GM23338 (cell line): ENCODE data around the gene FAM53B. TPM values are rescaled to one million over a fixed set of nuclear protein-coding genes. Genes with fewer than 3 reads are reported as not detected.

ENCODE experiments used
- ATAC-seq: fragments of 200-7000 bp; cut with Tn5 transposase; 3 replicates; pipeline ENCODE4 v1.9.1; 2020
- DNase-seq: peaks from one replicate; pipeline ENCODE4 v3.0.0-alpha.2; 2015; ENCODE audit warnings: low spot score
- H2AFZ ChIP-seq: fragments of 200-600 bp; sonication (generic); 2 replicates; pipeline ENCODE4 v1.8.0; 2016; ENCODE audit warnings: antibody characterized with exemption, mild to moderate bottlenecking, moderate library complexity
- H3F3A ChIP-seq: fragments of 200-600 bp; sonication (generic); replicated peaks from 2 replicates; pipeline ENCODE4 v1.8.0; 2017; ENCODE audit warnings: antibody characterized with exemption, mixed run types, low read depth
- H3K27ac ChIP-seq: fragments of 200-600 bp; sonication (generic); 2 replicates; pipeline ENCODE4 v1.6.1; 2016; ENCODE audit warnings: low read depth
- H3K27me3 ChIP-seq: fragments of 200-600 bp; sonication (generic); 2 replicates; pipeline ENCODE4 v1.8.0; 2016; ENCODE audit warnings: mild to moderate bottlenecking, mixed run types, moderate library complexity; ENCODE audit not compliant: insufficient read depth
- H3K36me3 ChIP-seq: fragments of 200-600 bp; sonication (generic); 2 replicates; pipeline ENCODE4 v1.8.0; 2016; ENCODE audit warnings: mild to moderate bottlenecking; ENCODE audit not compliant: insufficient read depth
- H3K4me1 ChIP-seq: fragments of 200-600 bp; sonication (generic); 2 replicates; pipeline ENCODE4 v1.8.0; 2016; ENCODE audit warnings: mild to moderate bottlenecking, moderate library complexity; ENCODE audit not compliant: insufficient read depth
- H3K4me2 ChIP-seq: fragments of 200-600 bp; sonication (generic); 2 replicates; pipeline ENCODE4 v1.7.1; 2017; ENCODE audit warnings: mixed run types
- H3K4me3 ChIP-seq: fragments of 200-600 bp; sonication (generic); 2 replicates; pipeline ENCODE4 v1.6.1; 2016; ENCODE audit warnings: mixed run types
- H3K79me2 ChIP-seq: fragments of 200-600 bp; sonication (generic); replicated peaks from 2 replicates; pipeline ENCODE4 v1.8.0; 2017; ENCODE audit warnings: mild to moderate bottlenecking; ENCODE audit not compliant: insufficient read depth
- H3K9me2 ChIP-seq: fragments of 200-600 bp; sonication (generic); 2 replicates; pipeline ENCODE4 v1.8.0; 2017; ENCODE audit not compliant: insufficient read depth
- H4K20me1 ChIP-seq: fragments of 200-600 bp; sonication (generic); replicated peaks from 2 replicates; pipeline ENCODE4 v1.8.0; 2017; ENCODE audit warnings: mild to moderate bottlenecking; ENCODE audit not compliant: insufficient read depth
- H3K27ac Mint-ChIP-seq: 2 replicates; pipeline ENCODE4 v1.8.0; 2020; ENCODE audit warnings: inconsistent platforms, mild to moderate bottlenecking, moderate library complexity, mixed read lengths
- H3K27me3 Mint-ChIP-seq: 3 replicates; pipeline ENCODE4 v1.8.0; 2022; ENCODE audit warnings: low read depth, mild to moderate bottlenecking, moderate library complexity, mixed read lengths, inconsistent platforms; ENCODE audit not compliant: insufficient read depth, poor library complexity
- H3K36me3 Mint-ChIP-seq: 3 replicates; pipeline ENCODE4 v1.8.0; 2021; ENCODE audit warnings: low read depth, mild to moderate bottlenecking, inconsistent platforms, moderate library complexity, mixed read lengths
- H3K4me1 Mint-ChIP-seq: 3 replicates; pipeline ENCODE4 v1.8.0; 2020; ENCODE audit warnings: mild to moderate bottlenecking, inconsistent platforms, mixed read lengths
- H3K4me3 Mint-ChIP-seq: 3 replicates; pipeline ENCODE4 v1.8.0; 2021; ENCODE audit warnings: moderate library complexity, mild to moderate bottlenecking, inconsistent platforms, mixed read lengths
- H3K9me3 Mint-ChIP-seq: 3 replicates; pipeline ENCODE4 v1.8.0; 2020; ENCODE audit warnings: moderate library complexity, mild to moderate bottlenecking, inconsistent platforms, mixed read lengths
- CREB1 ChIP-seq: fragments of 250-450 bp; sonication (Bioruptor Pico); IDR thresholded peaks from 2 replicates; pipeline ENCODE4 v1.5.0; 2020; ENCODE audit warnings: low read depth, mild to moderate bottlenecking, moderate library complexity
- CTCF ChIP-seq, 2 experiments: fragments of 200-600 bp in 1 of 2; sonication (generic) in 1 of 2; conservative IDR thresholded peaks; 2 replicates each; pipeline versions ENCODE4 v1.5.1 to v1.6.1; 2016 to 2017; ENCODE audit warnings: antibody characterized with exemption in 2 of 2, low read depth in 2 of 2, mild to moderate bottlenecking in 2 of 2, moderate library complexity in 1 of 2
- EZH2 ChIP-seq: fragments of 200-600 bp; sonication (generic); IDR thresholded peaks from one replicate; pipeline ENCODE4 v1.8.0; 2017; ENCODE audit warnings: antibody characterized with exemption, mild to moderate bottlenecking, low read depth; ENCODE audit not compliant: unreplicated experiment
- EZH2phosphoT487 ChIP-seq: fragments of 200-600 bp; sonication (generic); IDR thresholded peaks from one replicate; pipeline ENCODE4 v1.8.1; 2018; ENCODE audit warnings: antibody characterized with exemption; ENCODE audit not compliant: unreplicated experiment
- JUNB ChIP-seq: IDR thresholded peaks from one replicate; pipeline ENCODE4 v1.6.1; 2016; ENCODE audit warnings: antibody characterized with exemption; ENCODE audit not compliant: unreplicated experiment
- NANOG ChIP-seq: IDR thresholded peaks from 2 replicates; pipeline ENCODE4 v1.6.1; 2016; ENCODE audit warnings: antibody characterized with exemption, borderline replicate concordance
- POLR2AphosphoS5 ChIP-seq: IDR thresholded peaks from 2 replicates; pipeline ENCODE4 v1.6.1; 2016; ENCODE audit warnings: antibody characterized with exemption, low read depth
- REST ChIP-seq: IDR thresholded peaks from one replicate; pipeline ENCODE4 v1.6.1; 2018; ENCODE audit warnings: antibody characterized with exemption; ENCODE audit not compliant: unreplicated experiment
- STAT1 ChIP-seq: IDR thresholded peaks from one replicate; pipeline ENCODE4 v1.6.1; 2016; ENCODE audit warnings: antibody characterized with exemption; ENCODE audit not compliant: unreplicated experiment
- ZNF114 ChIP-seq: fragments of 250-450 bp; sonication (Bioruptor Pico); IDR thresholded peaks from 2 replicates; pipeline ENCODE4 v1.5.0; 2020; ENCODE audit warnings: mild to moderate bottlenecking, moderate library complexity
- ZNF331 ChIP-seq: fragments of 250-450 bp; sonication (Bioruptor Pico); IDR thresholded peaks from 2 replicates; pipeline ENCODE4 v1.5.0; 2020; ENCODE audit warnings: low read depth, mild to moderate bottlenecking, moderate library complexity
- polyA plus RNA-seq: library from polyadenylated mRNA; unstranded; fragments of >200 nt; fragmentation: Nextera tagmentation; extraction: Ambion mirVana; gene quantifications from 2 replicates; pipeline ENCODE4 v1.2.1, GENCODE V29; 2016
- total RNA-seq: library from RNA; depleted of rRNA; stranded (reverse); fragments of >200 nt; shearing (Covaris generic); gene quantifications from 2 replicates; pipeline ENCODE4 v1.2.3, GENCODE V29; 2014
- TF ChIP-seq, protein P1 (sequence below): fragments of 250-450 bp; sonication (Bioruptor Pico); IDR thresholded peaks from 2 replicates; pipeline ENCODE4 v1.5.0; 2020; ENCODE audit warnings: mild to moderate bottlenecking, moderate library complexity
- TF ChIP-seq, protein P2 (sequence below): IDR thresholded peaks from 2 replicates; pipeline ENCODE4 v1.6.1; 2016; ENCODE audit warnings: antibody characterized with exemption

Gene FAM53B
- total and polyA plus RNA-seq, 2 experiments from 2014 or later, result 3.0 to 20.3 TPM

DNA sequence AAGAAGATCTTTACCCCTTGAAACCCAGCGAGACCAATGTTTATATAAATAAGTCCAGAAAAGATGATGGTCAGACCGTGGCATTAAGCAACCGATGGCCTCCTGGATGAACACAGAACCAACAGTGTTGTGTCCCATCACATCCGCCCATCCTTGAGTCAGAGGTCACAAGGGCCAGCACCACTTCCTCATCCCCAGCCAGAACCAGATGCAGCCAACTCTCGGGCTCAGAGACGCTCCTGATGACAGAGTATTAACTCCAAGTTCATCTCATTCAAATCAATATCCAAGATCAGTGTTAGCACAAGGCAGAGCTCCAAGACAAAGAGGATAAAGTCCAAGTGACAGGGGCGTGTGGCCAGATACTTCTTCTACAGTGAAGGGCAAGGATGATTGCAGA is 63.5 kb downstream of the FAM53B start:
- no peaks in the 10 kb centered on the region; the same call in 1 of the 2 replicates for H3K79me2 ChIP-seq
- no peak overlapping the region for H2AFZ ChIP-seq
- Mint-ChIP-seq H3K4me1 (peaks cover 9% of the 10 kb centered on the region), H3K27ac (no peak overlapping the region), H3K27me3 (no peaks in the 10 kb centered on the region), H3K4me3 (no peak overlapping the region), H3K36me3 (peaks cover 10% of the 10 kb centered on the region), H3K9me3 (no peaks in the 10 kb centered on the region)
- no peak overlapping the region for H3K27ac ChIP-seq
- H3K4me1 ChIP-seq, result no peaks in the 10 kb centered on the region
- TF ChIP-seq EZH2 (no peak), STAT1 (no peak), ZNF114 (CRISPR knock-in tag) (no peak), NANOG (no peak), CTCF (conservative IDR thresholded peaks at IDR 0.05; ENCODE audit: low read depth in 2 of 2) (no peak), JUNB (no peak), POLR2AphosphoS5 (no peak), CREB1 (CRISPR knock-in tag) (no peak), EZH2phosphoT487 (no peak), ZNF331 (CRISPR knock-in tag) (no peak), REST (no peak)
- TF ChIP-seq, protein P1, sequence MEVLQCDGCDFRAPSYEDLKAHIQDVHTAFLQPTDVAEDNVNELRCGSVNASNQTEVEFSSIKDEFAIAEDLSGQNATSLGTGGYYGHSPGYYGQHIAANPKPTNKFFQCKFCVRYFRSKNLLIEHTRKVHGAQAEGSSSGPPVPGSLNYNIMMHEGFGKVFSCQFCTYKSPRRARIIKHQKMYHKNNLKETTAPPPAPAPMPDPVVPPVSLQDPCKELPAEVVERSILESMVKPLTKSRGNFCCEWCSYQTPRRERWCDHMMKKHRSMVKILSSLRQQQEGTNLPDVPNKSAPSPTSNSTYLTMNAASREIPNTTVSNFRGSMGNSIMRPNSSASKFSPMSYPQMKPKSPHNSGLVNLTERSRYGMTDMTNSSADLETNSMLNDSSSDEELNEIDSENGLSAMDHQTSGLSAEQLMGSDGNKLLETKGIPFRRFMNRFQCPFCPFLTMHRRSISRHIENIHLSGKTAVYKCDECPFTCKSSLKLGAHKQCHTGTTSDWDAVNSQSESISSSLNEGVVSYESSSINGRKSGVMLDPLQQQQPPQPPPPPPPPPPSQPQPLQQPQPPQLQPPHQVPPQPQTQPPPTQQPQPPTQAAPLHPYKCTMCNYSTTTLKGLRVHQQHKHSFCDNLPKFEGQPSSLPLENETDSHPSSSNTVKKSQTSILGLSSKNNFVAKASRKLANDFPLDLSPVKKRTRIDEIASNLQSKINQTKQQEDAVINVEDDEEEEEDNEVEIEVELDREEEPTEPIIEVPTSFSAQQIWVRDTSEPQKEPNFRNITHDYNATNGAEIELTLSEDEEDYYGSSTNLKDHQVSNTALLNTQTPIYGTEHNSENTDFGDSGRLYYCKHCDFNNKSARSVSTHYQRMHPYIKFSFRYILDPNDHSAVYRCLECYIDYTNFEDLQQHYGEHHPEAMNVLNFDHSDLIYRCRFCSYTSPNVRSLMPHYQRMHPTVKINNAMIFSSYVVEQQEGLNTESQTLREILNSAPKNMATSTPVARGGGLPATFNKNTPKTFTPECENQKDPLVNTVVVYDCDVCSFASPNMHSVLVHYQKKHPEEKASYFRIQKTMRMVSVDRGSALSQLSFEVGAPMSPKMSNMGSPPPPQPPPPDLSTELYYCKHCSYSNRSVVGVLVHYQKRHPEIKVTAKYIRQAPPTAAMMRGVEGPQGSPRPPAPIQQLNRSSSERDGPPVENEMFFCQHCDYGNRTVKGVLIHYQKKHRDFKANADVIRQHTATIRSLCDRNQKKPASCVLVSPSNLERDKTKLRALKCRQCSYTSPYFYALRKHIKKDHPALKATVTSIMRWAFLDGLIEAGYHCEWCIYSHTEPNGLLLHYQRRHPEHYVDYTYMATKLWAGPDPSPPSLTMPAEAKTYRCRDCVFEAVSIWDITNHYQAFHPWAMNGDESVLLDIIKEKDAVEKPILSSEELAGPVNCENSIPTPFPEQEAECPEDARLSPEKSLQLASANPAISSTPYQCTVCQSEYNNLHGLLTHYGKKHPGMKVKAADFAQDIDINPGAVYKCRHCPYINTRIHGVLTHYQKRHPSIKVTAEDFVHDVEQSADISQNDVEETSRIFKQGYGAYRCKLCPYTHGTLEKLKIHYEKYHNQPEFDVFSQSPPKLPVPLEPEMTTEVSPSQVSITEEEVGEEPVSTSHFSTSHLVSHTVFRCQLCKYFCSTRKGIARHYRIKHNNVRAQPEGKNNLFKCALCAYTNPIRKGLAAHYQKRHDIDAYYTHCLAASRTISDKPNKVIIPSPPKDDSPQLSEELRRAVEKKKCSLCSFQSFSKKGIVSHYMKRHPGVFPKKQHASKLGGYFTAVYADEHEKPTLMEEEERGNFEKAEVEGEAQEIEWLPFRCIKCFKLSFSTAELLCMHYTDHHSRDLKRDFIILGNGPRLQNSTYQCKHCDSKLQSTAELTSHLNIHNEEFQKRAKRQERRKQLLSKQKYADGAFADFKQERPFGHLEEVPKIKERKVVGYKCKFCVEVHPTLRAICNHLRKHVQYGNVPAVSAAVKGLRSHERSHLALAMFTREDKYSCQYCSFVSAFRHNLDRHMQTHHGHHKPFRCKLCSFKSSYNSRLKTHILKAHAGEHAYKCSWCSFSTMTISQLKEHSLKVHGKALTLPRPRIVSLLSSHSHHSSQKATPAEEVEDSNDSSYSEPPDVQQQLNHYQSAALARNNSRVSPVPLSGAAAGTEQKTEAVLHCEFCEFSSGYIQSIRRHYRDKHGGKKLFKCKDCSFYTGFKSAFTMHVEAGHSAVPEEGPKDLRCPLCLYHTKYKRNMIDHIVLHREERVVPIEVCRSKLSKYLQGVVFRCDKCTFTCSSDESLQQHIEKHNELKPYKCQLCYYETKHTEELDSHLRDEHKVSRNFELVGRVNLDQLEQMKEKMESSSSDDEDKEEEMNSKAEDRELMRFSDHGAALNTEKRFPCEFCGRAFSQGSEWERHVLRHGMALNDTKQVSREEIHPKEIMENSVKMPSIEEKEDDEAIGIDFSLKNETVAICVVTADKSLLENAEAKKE, result no peak
- TF ChIP-seq, protein P2, sequence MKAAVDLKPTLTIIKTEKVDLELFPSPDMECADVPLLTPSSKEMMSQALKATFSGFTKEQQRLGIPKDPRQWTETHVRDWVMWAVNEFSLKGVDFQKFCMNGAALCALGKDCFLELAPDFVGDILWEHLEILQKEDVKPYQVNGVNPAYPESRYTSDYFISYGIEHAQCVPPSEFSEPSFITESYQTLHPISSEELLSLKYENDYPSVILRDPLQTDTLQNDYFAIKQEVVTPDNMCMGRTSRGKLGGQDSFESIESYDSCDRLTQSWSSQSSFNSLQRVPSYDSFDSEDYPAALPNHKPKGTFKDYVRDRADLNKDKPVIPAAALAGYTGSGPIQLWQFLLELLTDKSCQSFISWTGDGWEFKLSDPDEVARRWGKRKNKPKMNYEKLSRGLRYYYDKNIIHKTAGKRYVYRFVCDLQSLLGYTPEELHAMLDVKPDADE, result no peak
- no peak overlapping the region for H3K4me3 ChIP-seq
- no peaks in the 10 kb centered on the region for H3K27me3 ChIP-seq
- no peaks in the 10 kb centered on the region for H3K36me3 ChIP-seq
- DNase-seq (no peak), ATAC-seq (no peak)
- H3K9me2 ChIP-seq, result no peaks in the 10 kb centered on the region
- no peaks in the 10 kb centered on the region for H3F3A ChIP-seq
- no peaks in the 10 kb centered on the region; the same call in 1 of the 2 replicates for H4K20me1 ChIP-seq
- no peak overlapping the region for H3K4me2 ChIP-seq
